DMS79 (cell line): ENCODE data around the gene PMPCB.
"Not testable (repeated sequence)": the region's sequence is repeated elsewhere in the genome, so short reads cannot be mapped to it uniquely, and the experiment has no call there.

ENCODE experiments used
- DNase-seq: peaks from one replicate; lab custom pipeline; 2025; lab: John Stamatoyannopoulos, UW

The PMPCB gene

GRCh38 chr7:103296901-103297836 is at the start of gene PMPCB:
TSS of gene PMPCB (plus strand) at chr7:103297435. CDS start at chr7:103297460, 25 bp downstream.
- peak; percentile 79 for DNase-seq

- DNase-seq: not testable (repeated sequence)
Measured at GRCh38 chr7:103253699-103254506, 43.3 kb upstream of the PMPCB start.

GRCh38 chr7:103264054-103264453 is 33.2 kb upstream of the PMPCB start:
- DNase-seq: not testable (repeated sequence)

GRCh38 chr7:103266229-103266628 is 31.0 kb upstream of the PMPCB start:
- not testable (repeated sequence) for DNase-seq

GRCh38 chr7:103273374-103273773 is 23.9 kb upstream of the PMPCB start:
- not testable (repeated sequence) for DNase-seq

GRCh38 chr7:103274867-103275266 is 22.4 kb upstream of the PMPCB start:
- not testable (repeated sequence) for DNase-seq

- DNase-seq: not testable (repeated sequence)
Measured at GRCh38 chr7:103278195-103278594, 19.0 kb upstream of the PMPCB start.

GRCh38 chr7:103279636-103279962 is 17.6 kb upstream of the PMPCB start:
- DNase-seq: peak; percentile 23

- peak; percentile 57 for DNase-seq
Measured at GRCh38 chr7:103279963-103280802, 17.1 kb upstream of the PMPCB start.

- not testable (repeated sequence) for DNase-seq
Measured at GRCh38 chr7:103280803-103281155, 16.5 kb upstream of the PMPCB start.

- DNase-seq: not testable (repeated sequence)
Measured at GRCh38 chr7:103282802-103283427, 14.3 kb upstream of the PMPCB start.

- no peak for DNase-seq
Measured at GRCh38 chr7:103292122-103292521, 5.1 kb upstream of the PMPCB start.

GRCh38 chr7:103293526-103293925 is 3.7 kb upstream of the PMPCB start:
- DNase-seq: no peak

GRCh38 chr7:103297837-103298179 is 573 bp downstream of the PMPCB start:
- no peak for DNase-seq

GRCh38 chr7:103299660-103300059 is 2.4 kb downstream of the PMPCB start:
- DNase-seq: no peak

- no peak for DNase-seq
Measured at GRCh38 chr7:103301441-103301840, 4.2 kb downstream of the PMPCB start.

- DNase-seq: no peak
Measured at GRCh38 chr7:103307503-103308231, 10.4 kb downstream of the PMPCB start.

GRCh38 chr7:103314852-103315251 is 17.6 kb downstream of the PMPCB start:
- no peak for DNase-seq

- DNase-seq: no peak
Measured at GRCh38 chr7:103316380-103316941, 19.2 kb downstream of the PMPCB start.

- no peak for DNase-seq
Measured at GRCh38 chr7:103317009-103317408, 19.8 kb downstream of the PMPCB start.

- DNase-seq: no peak
Measured at GRCh38 chr7:103325744-103326143, 28.5 kb downstream of the PMPCB start.
